CD4-positive, alpha-beta T cell (primary cell): Measurements from ENCODE around the gene TXNL4B. TPM values are rescaled to one million over a fixed set of nuclear protein-coding genes. Genes with fewer than 3 reads are reported as not detected.

Experiments
- ATAC-seq: fragments of 200-7000 bp; cut with Tn5 transposase; one replicate; pipeline ENCODE4 v1.10.0; 2022; ENCODE audit warnings: mild to moderate bottlenecking; ENCODE audit not compliant: poor library complexity
- CTCF ChIA-PET: fragments of 350-600 bp; sonication (Branson Sonifier 250); formaldehyde crosslinking; loops from one replicate; lab custom pipeline; 2021; ENCODE audit warnings: antibody characterized with exemption, inconsistent platforms; lab: Charles Lee
- POLR2A ChIA-PET: fragments of 350-600 bp; sonication (Branson Sonifier 250); formaldehyde crosslinking; loops from one replicate; lab custom pipeline; 2021; ENCODE audit warnings: antibody characterized with exemption, inconsistent platforms; lab: Charles Lee
- DNase-seq, 14 experiments: peaks; one replicate each; pipeline ENCODE4 v3.0.0-alpha.2; 2013 to 2020; ENCODE audit warnings: mixed read lengths in 2 of 14
- H3K27ac ChIP-seq, 2 donors: one replicate each; pipeline versions ENCODE4 v1.5.1 to v1.7.0; 2013; ENCODE audit warnings: low read length in 2 of 2, low read depth in 1 of 2, mild to moderate bottlenecking in 1 of 2
- H3K27me3 ChIP-seq, 2 experiments: 1 replicate in 1 of 2; 2 replicates in 1 of 2; pipeline versions ENCODE4 v1.6.1 to v1.7.0; 2013; ENCODE audit warnings: low read length in 2 of 2, control low read depth in 1 of 2, mild to moderate bottlenecking in 1 of 2, moderate library complexity in 1 of 2; ENCODE audit not compliant: insufficient read depth in 2 of 2, control insufficient read depth in 1 of 2
- H3K36me3 ChIP-seq: one replicate; pipeline ENCODE4 v1.6.1; 2013; ENCODE audit warnings: low read length, control low read depth; ENCODE audit not compliant: insufficient read depth
- H3K4me1 ChIP-seq: one replicate; pipeline ENCODE4 v1.6.1; 2013; ENCODE audit warnings: low read length, control low read depth; ENCODE audit not compliant: insufficient read depth
- H3K4me3 ChIP-seq: one replicate; pipeline ENCODE4 v1.5.1; 2013; ENCODE audit warnings: mild to moderate bottlenecking, low read length, moderate library complexity
- H3K9me3 ChIP-seq, 2 experiments: 1 replicate in 1 of 2; 2 replicates in 1 of 2; pipeline versions ENCODE4 v1.6.1 to v1.7.0; 2013; ENCODE audit warnings: low read length in 2 of 2, mild to moderate bottlenecking in 2 of 2, control low read depth in 1 of 2, moderate library complexity in 1 of 2; ENCODE audit not compliant: control insufficient read depth in 1 of 2, insufficient read depth in 1 of 2
- H3K27ac Mint-ChIP-seq: one replicate; pipeline ENCODE4 v1.8.0; 2020; ENCODE audit warnings: mixed read lengths
- H3K27me3 Mint-ChIP-seq: one replicate; pipeline ENCODE4 v1.8.0; 2021; ENCODE audit warnings: mixed read lengths
- H3K36me3 Mint-ChIP-seq: one replicate; pipeline ENCODE4 v1.8.0; 2021; ENCODE audit warnings: low read depth, mixed read lengths
- H3K4me1 Mint-ChIP-seq: one replicate; pipeline ENCODE4 v1.8.0; 2021; ENCODE audit warnings: low read depth, mixed read lengths
- H3K4me3 Mint-ChIP-seq: one replicate; pipeline ENCODE4 v1.8.0; 2020; ENCODE audit warnings: mild to moderate bottlenecking, mixed read lengths
- H3K9me3 Mint-ChIP-seq: one replicate; pipeline ENCODE4 v1.8.0; 2020; ENCODE audit warnings: mixed read lengths
- intact Hi-C, 2 experiments: fragments of 100-400 bp; cut with DNase I in 1 of 2; cut with micrococcal nuclease in 1 of 2; formaldehyde crosslinking; loops; one replicate each; pipeline versions ENCODE4 v1.15.1 to v1.9.0; 2023 to 2025; cut with DNase I, micrococcal nuclease
- total RNA-seq, 174 experiments: library from RNA in 2 of 174; stranded (reverse) in 2 of 174; gene quantifications; one replicate each; pipeline ENCODE4 v1.2.3 and lab custom pipeline; 2021 to 2026
- TF ChIP-seq, protein P1 (sequence below): fragments of 200-600 bp; IDR thresholded peaks from one replicate; pipeline ENCODE4 v1.8.0; 2022; ENCODE audit warnings: antibody characterized with exemption, mild to moderate bottlenecking

Gene TXNL4B
- total RNA-seq, 2 experiments from 2014 or later, result 11.5 to 15.0 TPM

DNA sequence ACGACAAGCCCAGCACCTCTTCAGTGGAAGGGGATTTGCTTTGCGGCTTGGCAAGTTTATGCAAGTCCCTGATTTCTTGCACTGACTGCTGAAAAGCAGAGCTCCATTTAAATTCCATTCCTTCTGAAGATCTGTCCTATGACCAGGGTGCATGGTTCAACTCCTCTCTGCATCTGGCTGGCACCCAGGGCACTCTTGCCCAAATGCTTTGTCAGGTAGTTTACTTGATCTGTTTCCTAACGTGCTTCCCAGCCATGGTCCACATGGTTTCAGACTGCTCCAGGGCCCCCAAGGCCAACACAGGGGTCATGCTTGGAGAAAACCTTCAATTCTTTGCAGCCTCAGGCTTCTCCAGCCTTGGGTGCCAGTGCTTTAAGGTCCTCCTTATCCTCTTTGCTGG, 50.4 kb downstream of the TXNL4B start:
- DNase-seq (no peak), ATAC-seq (no peak)
- Mint-ChIP-seq H3K27ac (no peak overlapping the region), H3K4me3 (no peak overlapping the region), H3K9me3 (peaks cover 3% of the 10 kb centered on the region), H3K36me3 (peaks cover 41% of the 10 kb centered on the region), H3K27me3 (no peaks in the 10 kb centered on the region), H3K4me1 (no peaks in the 10 kb centered on the region)
- ChIA-PET POLR2A (no interaction called here), CTCF (no interaction called here)
- H3K4me3 ChIP-seq, result no peak overlapping the region
- no peak overlapping the region for H3K27ac ChIP-seq
- H3K36me3 ChIP-seq, result peaks cover 10% of the 10 kb centered on the region
- no peaks in the 10 kb centered on the region for H3K27me3 ChIP-seq
- intact Hi-C loops, result no loop called here
- H3K9me3 ChIP-seq, result no peaks in the 10 kb centered on the region
- no peaks in the 10 kb centered on the region for H3K4me1 ChIP-seq
- TF ChIP-seq, protein P1, sequence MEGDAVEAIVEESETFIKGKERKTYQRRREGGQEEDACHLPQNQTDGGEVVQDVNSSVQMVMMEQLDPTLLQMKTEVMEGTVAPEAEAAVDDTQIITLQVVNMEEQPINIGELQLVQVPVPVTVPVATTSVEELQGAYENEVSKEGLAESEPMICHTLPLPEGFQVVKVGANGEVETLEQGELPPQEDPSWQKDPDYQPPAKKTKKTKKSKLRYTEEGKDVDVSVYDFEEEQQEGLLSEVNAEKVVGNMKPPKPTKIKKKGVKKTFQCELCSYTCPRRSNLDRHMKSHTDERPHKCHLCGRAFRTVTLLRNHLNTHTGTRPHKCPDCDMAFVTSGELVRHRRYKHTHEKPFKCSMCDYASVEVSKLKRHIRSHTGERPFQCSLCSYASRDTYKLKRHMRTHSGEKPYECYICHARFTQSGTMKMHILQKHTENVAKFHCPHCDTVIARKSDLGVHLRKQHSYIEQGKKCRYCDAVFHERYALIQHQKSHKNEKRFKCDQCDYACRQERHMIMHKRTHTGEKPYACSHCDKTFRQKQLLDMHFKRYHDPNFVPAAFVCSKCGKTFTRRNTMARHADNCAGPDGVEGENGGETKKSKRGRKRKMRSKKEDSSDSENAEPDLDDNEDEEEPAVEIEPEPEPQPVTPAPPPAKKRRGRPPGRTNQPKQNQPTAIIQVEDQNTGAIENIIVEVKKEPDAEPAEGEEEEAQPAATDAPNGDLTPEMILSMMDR, result no peak

DNA sequence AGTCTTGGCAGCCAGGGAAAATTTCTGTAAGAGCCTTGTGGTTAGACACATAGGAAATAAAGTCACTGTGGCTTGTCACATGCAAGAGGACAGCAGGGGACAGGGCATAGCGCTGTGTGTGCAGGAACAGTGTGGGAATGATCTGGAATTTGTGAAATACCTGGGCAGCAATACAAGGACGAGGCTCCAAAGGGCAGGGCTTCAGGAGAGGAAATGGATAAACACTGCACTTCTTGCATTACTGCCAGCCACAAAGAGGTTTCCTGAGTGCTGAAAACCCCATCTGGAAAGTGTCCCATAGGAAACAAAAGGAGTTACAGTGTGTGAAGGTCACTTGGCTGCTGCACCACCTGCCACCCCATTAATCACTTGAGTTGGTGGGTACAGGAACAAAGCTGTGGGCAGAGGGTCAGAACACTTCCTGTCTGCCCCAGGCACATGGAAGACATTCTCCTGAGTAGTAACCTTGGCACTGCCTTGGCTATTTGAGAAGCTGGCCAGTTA, 51.2 kb downstream of the TXNL4B start:
- Mint-ChIP-seq H3K4me3 (no peak overlapping the region), H3K27me3 (no peaks in the 10 kb centered on the region), H3K27ac (no peak overlapping the region), H3K4me1 (no peaks in the 10 kb centered on the region), H3K9me3 (no peaks in the 10 kb centered on the region), H3K36me3 (peaks cover 41% of the 10 kb centered on the region)
- ChIA-PET CTCF (no interaction called here), POLR2A (no interaction called here)
- intact Hi-C loops, result no loop called here
- H3K9me3 ChIP-seq, result no peaks in the 10 kb centered on the region
- no peaks in the 10 kb centered on the region for H3K27me3 ChIP-seq
- TF ChIP-seq, protein P1, result no peak
- H3K36me3 ChIP-seq, result peaks cover 10% of the 10 kb centered on the region
- no peak overlapping the region for H3K27ac ChIP-seq
- DNase-seq (no peak), ATAC-seq (no peak)
- no peaks in the 10 kb centered on the region for H3K4me1 ChIP-seq
- H3K4me3 ChIP-seq, result no peak overlapping the region

DNA sequence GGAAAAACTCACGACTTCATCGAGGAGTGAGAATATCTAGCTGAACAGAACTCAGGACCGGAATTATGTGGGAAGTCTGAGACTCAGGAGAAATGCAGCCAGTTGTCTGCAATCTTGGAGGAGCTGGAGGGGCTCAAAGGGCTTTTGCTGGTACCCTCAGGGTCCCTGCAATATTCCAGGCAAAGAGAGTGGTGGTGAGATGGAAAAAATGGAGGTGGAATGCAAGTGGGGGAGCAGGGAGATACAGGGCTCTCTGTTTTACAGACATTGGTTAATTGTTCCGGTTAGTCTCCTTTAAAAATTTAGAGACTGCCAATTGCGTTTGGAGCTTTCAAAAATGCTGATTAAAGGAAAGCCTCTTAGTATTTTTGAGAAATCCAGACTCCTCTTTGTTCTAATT, 57.3 kb downstream of the TXNL4B start:
- Histone ChIP-seq H3K4me3 (no peak overlapping the region), H3K36me3 (no peaks in the 10 kb centered on the region), H3K27ac (no peak overlapping the region), H3K9me3 (no peaks in the 10 kb centered on the region), H3K4me1 (no peaks in the 10 kb centered on the region), H3K27me3 (no peaks in the 10 kb centered on the region)
- ChIA-PET CTCF (no interaction called here), POLR2A (no interaction called here)
- Mint-ChIP-seq H3K9me3 (no peaks in the 10 kb centered on the region), H3K4me3 (no peak overlapping the region), H3K36me3 (peaks cover 22% of the 10 kb centered on the region), H3K27me3 (no peaks in the 10 kb centered on the region), H3K4me1 (no peaks in the 10 kb centered on the region), H3K27ac (no peak overlapping the region)
- DNase-seq (no peak), ATAC-seq (no peak)
- intact Hi-C loops, result no loop called here
- TF ChIP-seq, protein P1, result no peak

Other genes starting within 250 kb of the TXNL4B start
- 10 to 100 TPM; 61.0 to 61.1 TPM for gene ATXN1L, start 247.6 kb downstream of the TXNL4B start, total RNA-seq
- gene ZNF821, start 209.4 kb downstream of the TXNL4B start, total RNA-seq, result 10 to 100 TPM; 17.3 to 18.3 TPM
- 100 to 1,000 TPM; 411 to 412 TPM for gene IST1, start 198.1 kb downstream of the TXNL4B start, total RNA-seq
- gene PKD1L3, start 93.2 kb downstream of the TXNL4B start, total RNA-seq, result not detected
- gene DHODH, start 84.9 kb downstream of the TXNL4B start, total RNA-seq, result 1 to 10 TPM; 2.5 to 2.7 TPM
- not detected for gene HP, start 39.1 kb downstream of the TXNL4B start, total RNA-seq
- gene HPR, start 30.4 kb downstream of the TXNL4B start, total RNA-seq, result not detected
- 100 to 1,000 TPM; 103 to 109 TPM for gene DHX38, start 227 bp upstream of the TXNL4B start, total RNA-seq
- 1 to 10 TPM; 1.4 to 1.6 TPM for gene PMFBP1, start 78.5 kb upstream of the TXNL4B start, total RNA-seq